HG02943 (cell line): Measurements from ENCODE around the gene ARHGDIA.

Experiments
- ATAC-seq: cut with Tn5 transposase; IDR thresholded peaks from one replicate; pipeline ENCODE4 v1.9.1; 2021; ENCODE audit warnings: mild to moderate bottlenecking, low read depth, moderate library complexity; ENCODE audit not compliant: unreplicated experiment

The ARHGDIA gene

GRCh38 chr17:81865733-81866439 is 5.3 kb downstream of the ARHGDIA start:
- ATAC-seq: no peak

GRCh38 chr17:81865358-81865732 is 5.8 kb downstream of the ARHGDIA start:
- ATAC-seq: no peak

GRCh38 chr17:81863833-81864768 is 7.0 kb downstream of the ARHGDIA start:
- ATAC-seq: no peak

- no peak for ATAC-seq
Measured at GRCh38 chr17:81863123-81863675, 7.9 kb downstream of the ARHGDIA start.

- peak; percentile 75 for ATAC-seq
Measured at GRCh38 chr17:81860756-81861568, 10.2 kb downstream of the ARHGDIA start.

GRCh38 chr17:81859906-81860755 is 11.0 kb downstream of the ARHGDIA start, which contains the start of gene P4HB:
Gene P4HB (minus strand): TSS chr17:81860535. CDS start chr17:81860471, 64 bp downstream.
- ATAC-seq: peak; percentile 4

GRCh38 chr17:81858967-81859905 is 11.9 kb downstream of the ARHGDIA start:
- no peak for ATAC-seq

GRCh38 chr17:81858170-81858966 is 12.8 kb downstream of the ARHGDIA start:
- no peak for ATAC-seq

- ATAC-seq: no peak
Measured at GRCh38 chr17:81854974-81855774, 16.0 kb downstream of the ARHGDIA start.

- ATAC-seq: no peak
Measured at GRCh38 chr17:81852237-81852636, 18.9 kb downstream of the ARHGDIA start.

- no peak for ATAC-seq
Measured at GRCh38 chr17:81851423-81851822, 19.7 kb downstream of the ARHGDIA start.

GRCh38 chr17:81849457-81849856 is 21.7 kb downstream of the ARHGDIA start:
- no peak for ATAC-seq

GRCh38 chr17:81846743-81847689 is 24.1 kb downstream of the ARHGDIA start:
- ATAC-seq: no peak

- no peak for ATAC-seq
Measured at GRCh38 chr17:81845881-81846742, 25.0 kb downstream of the ARHGDIA start.

GRCh38 chr17:81845361-81845760 is 25.8 kb downstream of the ARHGDIA start:
- no peak for ATAC-seq
